Esophagus squamous epithelium (tissue), 4 donors: ENCODE results near the gene EPB41L2.

Source experiments
- POLR2A ChIP-seq, 4 donors: fragments of 450-650 bp; IDR thresholded peaks; one replicate each; pipeline ENCODE4 v1.6.1; 2017; ENCODE audit warnings: antibody characterized with exemption in 4 of 4, mild to moderate bottlenecking in 4 of 4, moderate library complexity in 3 of 4
- TF ChIP-seq, protein P1 (sequence below), 6 experiments: fragments of 450-650 bp in 4 of 6; fragments of 200-600 bp in 2 of 6; sonication (generic) in 2 of 6; IDR thresholded peaks; one replicate each; pipeline ENCODE4 v1.5.1; 2016 to 2019; ENCODE audit warnings: antibody characterized with exemption in 6 of 6, mild to moderate bottlenecking in 4 of 6, moderate library complexity in 4 of 6

DNA sequence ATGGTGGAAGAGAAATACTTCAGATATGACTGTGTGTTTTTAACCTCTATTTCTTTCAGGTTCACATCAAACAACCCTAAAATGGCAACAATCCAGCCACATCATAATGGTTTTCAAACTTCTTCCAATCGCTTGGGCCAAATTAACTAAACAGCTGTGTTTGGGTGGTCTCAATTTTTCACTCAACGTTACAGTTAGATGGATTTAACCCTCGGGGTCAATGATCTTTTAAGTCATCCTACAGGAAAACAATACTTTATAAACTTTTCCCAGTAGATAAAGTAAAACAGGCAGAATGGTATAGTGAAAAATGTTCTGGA is 60.4 kb downstream of the EPB41L2 start:
- TF ChIP-seq, protein P1, sequence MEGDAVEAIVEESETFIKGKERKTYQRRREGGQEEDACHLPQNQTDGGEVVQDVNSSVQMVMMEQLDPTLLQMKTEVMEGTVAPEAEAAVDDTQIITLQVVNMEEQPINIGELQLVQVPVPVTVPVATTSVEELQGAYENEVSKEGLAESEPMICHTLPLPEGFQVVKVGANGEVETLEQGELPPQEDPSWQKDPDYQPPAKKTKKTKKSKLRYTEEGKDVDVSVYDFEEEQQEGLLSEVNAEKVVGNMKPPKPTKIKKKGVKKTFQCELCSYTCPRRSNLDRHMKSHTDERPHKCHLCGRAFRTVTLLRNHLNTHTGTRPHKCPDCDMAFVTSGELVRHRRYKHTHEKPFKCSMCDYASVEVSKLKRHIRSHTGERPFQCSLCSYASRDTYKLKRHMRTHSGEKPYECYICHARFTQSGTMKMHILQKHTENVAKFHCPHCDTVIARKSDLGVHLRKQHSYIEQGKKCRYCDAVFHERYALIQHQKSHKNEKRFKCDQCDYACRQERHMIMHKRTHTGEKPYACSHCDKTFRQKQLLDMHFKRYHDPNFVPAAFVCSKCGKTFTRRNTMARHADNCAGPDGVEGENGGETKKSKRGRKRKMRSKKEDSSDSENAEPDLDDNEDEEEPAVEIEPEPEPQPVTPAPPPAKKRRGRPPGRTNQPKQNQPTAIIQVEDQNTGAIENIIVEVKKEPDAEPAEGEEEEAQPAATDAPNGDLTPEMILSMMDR (IDR thresholded peaks at IDR 0.05): no peak
- no peak for TF ChIP-seq POLR2A (IDR thresholded peaks at IDR 0.05)
